NCI-H2107 treated with DMSO at 0.1 percent for 48 hours (cell line): ENCODE measurements around the gene GNAI3.
"Not testable (repeated sequence)": the region's sequence is repeated elsewhere in the genome, so short reads cannot be mapped to it uniquely, and the experiment has no call there.

Experiments
- DNase-seq: peaks from one replicate; lab custom pipeline; 2025; ENCODE audit not compliant: unreplicated experiment; lab: John Stamatoyannopoulos, UW

GNAI3 gene

DNA sequence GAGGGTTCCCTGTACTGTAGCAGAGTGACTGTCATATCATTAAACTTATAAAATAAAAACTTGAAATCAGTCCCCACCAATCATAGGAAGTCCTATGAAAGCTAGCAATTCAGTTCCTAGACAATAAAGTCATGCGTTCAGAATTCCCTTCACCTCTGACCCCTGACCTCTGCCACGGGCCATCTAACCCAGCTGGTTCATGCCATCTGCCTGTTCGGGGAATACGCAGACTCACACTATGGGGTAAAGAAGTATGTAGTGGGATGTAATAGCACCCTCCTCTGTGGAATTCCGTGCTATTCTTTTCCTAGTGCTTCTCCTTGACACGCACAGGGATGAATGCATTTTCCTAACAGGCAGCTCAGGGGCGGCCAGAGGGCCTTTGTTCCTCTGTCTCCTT, 109.6 kb downstream of the GNAI3 start:
- no peak for DNase-seq

DNA sequence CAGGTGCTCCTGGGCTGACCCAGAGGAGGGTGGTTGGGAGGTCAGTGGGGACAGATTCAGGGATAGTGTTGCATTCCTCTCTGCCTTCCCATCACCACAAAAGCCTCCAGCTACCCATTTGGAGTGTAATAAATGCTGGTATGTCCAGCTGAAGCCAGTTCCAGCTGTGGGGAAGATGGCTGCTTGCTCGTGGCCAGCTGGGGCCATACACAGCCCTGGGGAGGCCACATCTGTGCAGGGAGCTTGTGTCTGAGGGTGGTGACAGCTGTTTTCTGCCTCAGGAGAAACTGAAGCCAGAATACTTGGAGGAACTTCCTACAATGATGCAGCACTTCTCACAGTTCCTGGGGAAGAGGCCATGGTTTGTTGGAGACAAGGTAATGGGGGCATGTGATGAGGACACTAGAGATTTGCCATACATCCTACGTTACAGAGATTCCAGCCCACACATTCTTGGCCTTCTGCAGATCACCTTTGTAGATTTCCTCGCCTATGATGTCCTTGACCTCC, 110.2 kb downstream of the GNAI3 start:
- no peak for DNase-seq

DNA sequence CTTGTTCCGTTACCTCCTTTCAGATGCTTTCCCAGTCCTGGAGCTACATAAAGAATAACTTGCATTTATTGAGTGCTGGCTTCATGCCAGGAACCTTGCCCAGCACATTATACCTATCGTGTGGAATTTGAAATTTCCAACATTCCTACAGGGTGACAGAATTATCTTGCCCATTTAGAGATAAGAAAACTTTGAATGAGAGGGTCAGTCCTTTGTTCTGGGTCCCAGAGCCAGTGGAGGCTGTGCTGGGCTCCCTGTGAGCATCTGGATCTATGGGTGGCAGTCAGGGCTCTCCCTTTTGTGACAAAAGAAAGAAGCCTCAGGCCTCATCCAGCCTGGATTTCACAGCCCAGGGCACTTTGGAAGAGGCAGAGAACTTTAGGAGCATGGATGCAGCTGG, 110.7 kb downstream of the GNAI3 start:
- no peak for DNase-seq

DNA sequence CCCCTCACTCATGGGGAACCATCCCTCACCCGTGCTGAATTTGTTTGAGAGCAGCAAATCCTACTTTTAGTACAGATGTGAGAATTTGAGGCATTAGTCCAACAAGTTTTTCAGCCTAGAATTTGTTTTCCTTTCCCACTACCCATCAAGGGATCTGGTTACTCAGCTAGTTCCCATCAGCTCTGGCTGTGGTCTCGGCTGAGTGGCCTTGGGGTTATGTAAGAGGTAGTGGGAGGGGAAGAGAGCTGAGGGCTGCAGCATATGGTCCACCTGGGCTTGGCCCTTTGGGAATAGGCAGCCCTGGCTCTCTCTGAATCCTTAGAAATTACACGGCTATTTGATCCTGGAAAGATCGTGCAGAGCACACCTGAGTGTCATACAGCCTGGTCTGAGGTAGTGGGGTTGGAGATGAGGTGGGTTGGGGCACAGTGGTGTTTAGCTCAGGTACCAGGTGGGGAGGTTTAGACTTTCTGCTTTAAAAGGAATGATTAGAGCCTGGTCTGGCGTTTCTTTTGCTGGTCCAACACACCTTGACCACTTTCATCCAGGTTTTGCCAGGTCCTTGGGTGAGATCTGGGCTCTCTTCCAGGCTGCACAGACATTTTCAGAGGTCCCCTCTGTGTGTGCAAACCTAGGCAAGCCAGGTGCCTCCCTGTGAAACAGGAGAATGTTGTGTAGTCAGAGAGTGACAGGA, 111.7 kb downstream of the GNAI3 start:
- peak; percentile 97 for DNase-seq

DNA sequence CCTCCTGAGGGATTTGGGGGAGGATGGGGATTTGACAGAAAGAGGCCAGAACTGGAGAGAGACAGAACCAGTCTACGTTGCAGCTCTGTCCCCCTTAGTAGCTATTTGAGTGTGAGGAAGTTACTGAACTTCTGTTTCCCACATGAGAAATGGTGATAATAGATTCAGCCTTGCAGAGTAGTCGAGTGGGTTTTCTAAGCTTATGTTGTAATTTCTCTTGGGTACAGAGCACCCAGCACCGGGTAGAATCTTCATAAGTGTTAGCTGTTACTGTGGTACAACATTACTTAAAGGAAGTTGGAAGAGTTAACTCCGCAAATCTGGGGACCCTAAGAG, 112.2 kb downstream of the GNAI3 start:
- not testable (repeated sequence) for DNase-seq

DNA sequence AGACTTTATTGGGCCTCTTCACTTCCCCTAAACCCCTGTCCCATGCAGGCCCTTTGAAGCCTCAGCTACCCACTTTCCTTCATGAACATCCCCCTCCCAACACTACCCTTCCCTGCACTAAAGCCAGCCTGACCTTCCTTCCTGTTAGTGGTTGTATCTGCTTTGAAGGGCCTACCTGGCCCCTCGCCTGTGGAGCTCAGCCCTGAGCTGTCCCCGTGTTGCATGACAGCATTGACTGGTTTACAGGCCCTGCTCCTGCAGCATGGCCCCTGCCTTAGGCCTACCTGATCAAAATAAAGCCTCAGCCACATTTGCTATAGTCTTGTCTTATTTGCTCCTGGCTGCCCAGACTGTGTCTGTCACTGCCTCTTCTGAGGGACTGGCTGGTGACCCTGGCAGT, 113.0 kb downstream of the GNAI3 start:
- no peak for DNase-seq

DNA sequence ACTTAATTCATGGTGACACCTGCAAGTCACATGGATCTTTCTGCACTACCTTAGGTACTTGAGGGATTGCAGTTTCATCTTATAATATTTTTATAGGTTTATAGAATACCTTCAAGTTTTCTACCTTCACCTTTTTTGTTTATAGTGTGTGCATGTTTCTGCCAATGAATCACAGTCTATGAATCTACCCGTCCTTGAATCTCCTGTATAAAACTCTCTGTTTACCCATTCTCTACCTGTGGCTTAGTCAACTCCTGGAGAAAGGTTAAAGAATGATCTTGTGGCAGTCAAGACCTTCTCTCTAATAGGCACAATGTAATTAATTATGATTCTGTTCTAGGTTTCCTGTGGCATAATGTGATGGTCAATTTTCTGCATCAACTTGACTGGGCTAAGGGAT, 116.3 kb downstream of the GNAI3 start:
- no peak for DNase-seq

DNA sequence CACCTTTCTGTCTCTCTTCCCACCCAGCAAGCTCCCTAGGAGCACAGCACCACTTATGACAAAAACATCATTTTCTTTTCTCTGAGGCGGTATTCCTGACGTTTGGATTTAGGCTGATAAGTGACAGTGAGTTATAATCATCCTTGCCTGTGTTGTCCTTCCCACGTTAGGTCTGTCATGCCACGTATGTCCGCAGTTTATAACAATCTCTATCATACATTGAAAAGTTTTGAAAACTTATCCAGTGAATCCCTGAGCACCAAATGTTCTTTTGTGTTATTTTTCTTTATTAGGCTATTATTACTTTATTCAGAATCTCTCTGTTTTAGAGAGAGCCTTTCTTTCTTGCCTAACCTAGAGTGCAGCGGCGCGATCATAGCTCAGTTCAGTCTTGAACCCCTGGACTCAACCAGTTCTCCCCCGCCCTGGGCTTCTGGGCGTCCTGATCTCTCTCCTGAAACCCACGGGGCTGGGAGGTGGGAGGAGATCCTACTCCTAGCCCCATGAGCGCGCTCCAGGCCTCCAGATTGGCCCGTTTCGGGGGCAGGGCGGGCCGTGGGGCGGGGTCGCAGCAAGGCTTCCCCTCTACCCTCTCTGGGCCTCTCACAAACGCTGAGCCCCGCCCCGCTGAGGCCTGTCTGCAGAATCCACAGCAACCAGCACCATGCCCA, 119.2 kb downstream of the GNAI3 start, which contains the start of gene GSTM2:
Gene GSTM2, plus strand, starts transcription at position 606 of the 671 bp plus-strand sequence. Its CDS starts 59 bp downstream, at position 665.
- peak; percentile 33 for DNase-seq
